Skeletal muscle cell (primary cell): ENCODE measurements around the gene KRTAP10-9.
"Not testable (repeated sequence)": the region's sequence is repeated elsewhere in the genome, so short reads cannot be mapped to it uniquely, and the experiment has no call there.

ENCODE experiments used
- DNase-seq: peaks from one replicate; pipeline ENCODE4 v3.0.0-alpha.2; 2010; ENCODE audit warnings: low read depth
- H3K4me3 ChIP-seq: 2 replicates; pipeline ENCODE4 v1.5.1; 2011; ENCODE audit warnings: low read depth, mild to moderate bottlenecking, control low read depth, low read length, moderate library complexity

Gene KRTAP10-9

GRCh38 chr21:44626673-44627143 is at the start of gene KRTAP10-9:
Gene KRTAP10-9 (plus strand): TSS chr21:44627093. CDS start chr21:44627172, 79 bp downstream.
- no peak within 1 kb of the TSS for H3K4me3 ChIP-seq

GRCh38 chr21:44578371-44579055 is 48.4 kb upstream of the KRTAP10-9 start:
- no peak overlapping the region for H3K4me3 ChIP-seq
- DNase-seq: no peak

More at GRCh38 chr21:44626673-44627143, at the start of gene KRTAP10-9:
- no peak for DNase-seq

DNA sequence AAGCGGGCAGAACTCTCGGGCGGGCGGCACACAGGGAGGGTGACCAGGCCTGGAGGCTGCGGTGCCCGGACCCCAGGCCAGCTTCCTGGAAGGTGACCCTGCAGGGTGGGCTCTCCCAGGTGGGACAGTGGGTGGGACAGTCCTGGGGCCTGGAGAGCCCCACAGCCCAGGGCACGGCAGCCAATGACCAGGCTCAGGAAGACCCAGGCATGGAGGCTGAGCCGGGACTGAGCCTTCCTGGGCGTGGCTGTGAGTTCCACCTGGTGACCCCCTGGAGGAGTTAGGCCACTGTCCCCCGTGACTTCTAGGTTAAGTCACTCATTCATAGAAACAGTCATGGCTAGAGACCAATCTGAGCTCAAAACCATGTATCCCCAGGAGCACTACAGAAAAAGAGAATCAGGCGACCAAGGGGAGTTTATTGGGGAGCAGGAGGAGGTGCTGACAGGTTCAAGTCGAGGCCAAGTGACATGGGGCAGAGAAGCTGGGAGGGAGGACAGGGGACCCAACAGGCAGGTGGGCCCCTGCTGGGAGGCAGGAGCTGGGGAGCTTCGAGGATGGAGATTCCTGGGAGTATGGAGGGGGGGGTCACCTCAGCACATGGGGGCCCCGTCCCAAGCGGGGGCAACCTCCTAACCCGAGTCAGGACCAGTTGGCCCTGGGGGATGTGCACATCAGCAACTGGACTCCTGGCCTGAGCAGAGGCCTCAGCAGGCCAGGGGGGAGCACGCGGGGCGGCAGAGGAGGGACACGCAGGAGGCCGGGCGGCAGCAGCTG is 47.6 kb upstream of the KRTAP10-9 start:
- DNase-seq: no peak

DNA sequence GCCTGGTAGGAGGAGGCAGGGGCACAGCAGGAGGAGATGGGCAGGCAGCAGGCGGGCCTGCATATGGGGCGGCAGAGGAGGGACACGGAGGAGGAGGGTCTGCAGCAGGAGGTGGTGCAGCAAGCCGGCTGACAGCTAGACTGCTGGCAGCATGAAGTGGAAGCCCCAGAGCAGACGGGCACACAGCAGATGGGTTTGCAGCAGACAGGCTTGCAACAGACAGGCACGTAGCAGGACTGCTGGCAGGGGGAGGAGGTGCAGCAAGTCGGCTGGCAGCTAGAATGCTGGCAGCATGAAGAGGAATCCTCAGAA is 47.1 kb upstream of the KRTAP10-9 start:
- no peak overlapping the region for H3K4me3 ChIP-seq
- no peak for DNase-seq

More for the DNA sequence above, 47.6 kb upstream of the KRTAP10-9 start:
- H3K4me3 ChIP-seq: no peak overlapping the region

- not testable (repeated sequence) for DNase-seq, H3K4me3 ChIP-seq
These were observed 46.6 kb upstream of the KRTAP10-9 start, which contains the start of gene KRTAP10-5 for GRCh38 chr21:44580231-44580821. Gene KRTAP10-5 (minus strand): TSS chr21:44580604. CDS start chr21:44580578, 26 bp downstream.

- DNase-seq: no peak
- H3K4me3 ChIP-seq: no peak overlapping the region
These were observed 45.7 kb upstream of the KRTAP10-9 start for GRCh38 chr21:44581158-44581557.

GRCh38 chr21:44582055-44582454 is 44.8 kb upstream of the KRTAP10-9 start:
- DNase-seq: no peak
- no peak overlapping the region for H3K4me3 ChIP-seq

DNA sequence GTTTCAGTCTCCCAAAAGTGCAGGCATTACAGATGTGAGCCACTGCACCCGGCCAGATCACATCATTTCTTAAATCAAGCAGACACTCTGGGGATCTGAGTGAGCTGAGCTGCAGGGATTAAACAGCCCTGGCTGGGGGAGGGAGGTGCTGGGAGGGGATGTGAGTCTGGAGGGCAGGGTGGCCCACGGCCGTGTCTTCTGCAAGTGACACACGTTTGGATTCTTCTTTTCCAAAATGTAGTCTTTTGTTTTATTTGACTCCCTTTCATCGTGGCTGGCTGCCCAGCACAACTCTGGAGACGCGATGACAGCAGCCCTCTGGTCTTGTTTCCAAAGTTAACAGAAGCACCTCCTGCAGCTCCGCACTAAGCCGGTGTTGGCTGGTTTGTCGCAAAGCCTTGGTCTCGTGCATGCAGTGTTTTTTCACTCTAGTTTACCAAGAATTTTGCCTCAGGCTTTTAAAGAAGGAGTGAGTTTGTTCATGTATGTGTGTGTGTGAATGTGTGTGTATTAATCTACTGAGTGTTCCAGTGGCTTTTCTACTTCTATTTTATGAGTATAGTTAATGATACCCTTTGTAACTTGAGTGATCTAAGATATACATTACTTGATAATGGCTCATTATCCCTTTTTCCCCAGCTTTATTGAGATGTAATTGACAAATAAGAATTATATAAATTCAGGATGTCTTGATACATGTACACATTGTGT is 43.6 kb upstream of the KRTAP10-9 start:
- DNase-seq: no peak

DNA sequence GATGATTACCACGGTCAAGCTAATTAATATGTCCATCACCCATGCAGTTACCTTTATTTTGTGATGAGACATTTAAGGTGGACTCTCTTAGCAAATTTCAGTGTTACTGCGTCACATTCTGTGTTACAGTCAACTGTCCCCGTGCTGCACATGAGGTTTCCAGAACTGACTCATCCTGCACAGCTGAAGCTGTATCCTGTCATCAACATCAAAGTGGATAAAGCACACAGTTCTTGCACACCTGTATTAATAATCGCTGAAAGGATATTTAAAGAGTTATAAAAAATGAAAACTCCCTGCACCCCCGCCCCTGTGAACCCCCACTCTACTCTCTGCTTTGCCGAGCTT is 43.1 kb upstream of the KRTAP10-9 start:
- H3K4me3 ChIP-seq: no peak overlapping the region

More for the DNA sequence above, 43.6 kb upstream of the KRTAP10-9 start:
- H3K4me3 ChIP-seq: no peak overlapping the region

GRCh38 chr21:44585892-44586291 is 41.0 kb upstream of the KRTAP10-9 start:
- H3K4me3 ChIP-seq: no peak overlapping the region
- DNase-seq: no peak

More for the DNA sequence above, 43.1 kb upstream of the KRTAP10-9 start:
- DNase-seq: no peak

GRCh38 chr21:44589094-44589493 is 37.8 kb upstream of the KRTAP10-9 start:
- no peak overlapping the region for H3K4me3 ChIP-seq
- DNase-seq: no peak

DNA sequence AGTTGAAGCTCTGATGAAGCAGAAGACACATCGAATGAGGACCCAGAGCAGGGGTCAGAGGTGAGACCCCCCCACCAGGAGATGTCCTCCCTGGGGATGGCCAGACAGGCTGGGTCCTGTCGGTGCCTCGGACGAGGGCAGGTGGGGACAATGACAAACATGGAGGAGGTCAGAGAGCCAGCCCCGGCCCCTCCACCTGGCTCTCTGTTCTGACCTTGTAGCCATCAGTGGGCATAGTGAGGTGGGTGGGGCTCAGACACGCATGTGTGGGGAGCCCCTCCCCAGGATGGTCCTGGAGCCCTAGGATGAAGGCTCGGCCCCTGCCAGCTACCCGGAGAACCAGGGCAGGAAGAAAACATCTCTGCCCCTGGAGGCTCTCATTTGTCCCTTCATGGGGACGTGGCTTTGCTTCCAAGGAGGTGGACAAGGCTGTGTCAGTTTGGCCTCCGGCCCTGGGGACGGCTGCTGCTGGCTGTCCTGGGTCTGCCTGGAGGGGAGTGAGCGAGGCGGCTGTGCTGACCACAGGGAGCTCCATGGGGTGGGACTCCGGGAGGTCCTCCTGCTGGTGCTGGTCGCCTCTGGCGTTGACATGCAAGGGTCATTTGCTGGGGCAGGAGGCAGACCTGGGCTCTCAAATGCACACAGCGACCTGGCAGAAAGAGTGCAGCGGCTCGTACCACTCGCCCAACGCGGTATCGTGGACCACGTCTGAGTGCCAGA is 37.1 kb upstream of the KRTAP10-9 start:
- DNase-seq: no peak
- H3K4me3 ChIP-seq: no peak overlapping the region

DNA sequence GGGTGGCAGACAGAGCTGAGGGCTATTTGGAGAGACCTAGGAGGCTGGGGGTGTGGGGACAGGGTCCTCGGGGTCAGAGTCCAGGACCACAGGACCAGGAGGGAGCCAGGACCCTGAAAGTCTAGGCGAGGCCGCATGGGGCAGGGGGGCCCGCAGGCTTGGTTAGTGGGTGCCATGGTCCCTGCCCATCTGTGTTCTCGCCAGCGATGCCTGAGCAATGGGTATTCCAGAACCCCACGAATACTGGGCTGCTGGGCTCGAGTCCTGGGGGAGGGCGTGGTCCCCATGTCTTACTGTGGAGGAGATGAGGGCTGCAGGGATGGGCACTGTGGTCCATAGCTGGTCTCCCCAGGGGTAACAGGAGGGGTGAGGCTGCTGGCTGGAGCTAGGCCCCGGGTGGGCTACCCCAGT is 36.6 kb upstream of the KRTAP10-9 start:
- H3K4me3 ChIP-seq: no peak overlapping the region
- no peak for DNase-seq

- not testable (repeated sequence) for H3K4me3 ChIP-seq, DNase-seq
These were observed 35.7 kb upstream of the KRTAP10-9 start for GRCh38 chr21:44590897-44591800.

DNA sequence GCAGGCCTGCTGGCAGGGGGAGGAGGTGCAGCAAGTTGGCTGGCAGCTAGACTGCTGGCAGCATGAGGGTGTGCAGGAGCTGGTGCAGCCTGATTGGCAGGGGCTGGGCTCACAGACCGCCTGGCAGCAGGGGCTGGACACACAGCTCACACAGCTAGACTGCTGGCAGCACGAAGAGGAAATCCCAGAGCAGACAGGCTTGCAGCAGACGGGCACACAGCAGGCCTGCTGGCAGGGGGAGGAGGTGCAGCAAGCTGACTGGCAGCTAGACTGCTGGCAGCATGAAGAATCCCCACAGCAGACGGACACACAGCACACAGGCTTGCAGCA is 35.1 kb upstream of the KRTAP10-9 start:
- not testable (repeated sequence) for H3K4me3 ChIP-seq, DNase-seq

DNA sequence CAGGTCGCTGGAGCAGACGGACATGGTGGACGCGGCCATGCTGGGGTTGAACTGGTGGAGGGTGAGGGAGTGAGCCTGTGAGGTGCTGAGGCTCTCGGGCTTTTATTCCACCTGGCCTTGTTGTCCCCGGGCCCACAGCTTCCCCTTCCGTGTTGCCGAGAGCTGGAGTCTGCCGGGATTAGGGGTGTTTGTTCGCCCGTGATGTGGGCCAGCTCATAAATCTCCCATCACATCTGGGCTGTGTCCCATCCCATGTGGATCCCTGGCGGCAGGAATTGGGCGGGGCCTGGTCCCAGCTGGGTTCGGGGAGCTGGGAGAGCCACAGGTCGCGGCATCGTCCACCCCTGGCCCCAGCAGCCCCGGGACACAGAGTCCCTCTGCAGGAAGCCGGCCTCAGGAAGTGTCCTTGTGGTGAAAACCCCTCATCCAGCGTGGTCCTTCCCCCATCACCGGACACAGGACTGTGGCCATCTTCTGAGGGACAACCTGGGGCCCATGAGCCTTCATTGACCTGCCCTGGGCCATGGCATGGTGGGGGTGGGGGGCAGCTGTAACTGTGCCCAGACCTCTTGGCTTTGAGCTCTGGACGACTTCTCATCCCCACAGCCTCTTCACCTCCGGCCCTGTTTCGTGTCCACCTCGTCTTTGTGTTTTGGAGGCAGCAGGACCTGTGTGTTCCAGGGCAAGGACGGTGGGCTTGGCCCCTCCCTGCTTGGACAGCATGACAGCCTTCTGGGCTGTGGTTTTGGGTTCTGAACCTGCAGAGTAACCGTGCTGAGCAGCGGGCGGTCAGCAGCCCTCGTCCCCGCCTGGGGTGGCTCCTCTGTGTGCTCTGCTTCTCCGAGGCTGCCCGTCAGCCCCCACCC is 34.2 kb upstream of the KRTAP10-9 start, which contains the start of gene KRTAP10-6:
Gene KRTAP10-6 (minus strand): TSS at position 60 of the 866 bp plus-strand sequence. CDS start 21 bp downstream, at position 39.
- no peak for DNase-seq
- H3K4me3 ChIP-seq: no peak within 1 kb of the TSS
